RWPE2 (cell line): ENCODE results near the gene ITK.

ENCODE experiments used
- ATAC-seq: fragments of 200-7000 bp; cut with Tn5 transposase; 3 replicates; pipeline ENCODE4 v1.9.1; 2021; ENCODE audit warnings: low read depth
- DNase-seq: peaks from one replicate; pipeline ENCODE4 v3.0.0-alpha.2; 2020; ENCODE audit warnings: low spot score
- H3K27ac ChIP-seq: fragments of 450-650 bp; 2 replicates; pipeline ENCODE4 v1.5.1; 2017; ENCODE audit warnings: mild to moderate bottlenecking; ENCODE audit not compliant: poor library complexity, severe bottlenecking
- H3K27me3 ChIP-seq: fragments of 250-450 bp; sonication (Bioruptor Pico); 2 replicates; pipeline ENCODE4 v1.5.1; 2021; ENCODE audit warnings: mild to moderate bottlenecking, moderate library complexity; ENCODE audit not compliant: insufficient read depth, poor library complexity, severe bottlenecking
- H3K36me3 ChIP-seq: fragments of 250-450 bp; sonication (Bioruptor Pico); 2 replicates; pipeline ENCODE4 v1.5.1; 2020; ENCODE audit warnings: low read depth, mild to moderate bottlenecking, moderate library complexity
- H3K4me1 ChIP-seq: fragments of 250-450 bp; sonication (Bioruptor Pico); 2 replicates; pipeline ENCODE4 v1.5.1; 2021; ENCODE audit warnings: mild to moderate bottlenecking, moderate library complexity; ENCODE audit not compliant: insufficient read depth, poor library complexity, severe bottlenecking
- H3K4me3 ChIP-seq: fragments of 250-450 bp; sonication (Bioruptor Pico); 2 replicates; pipeline ENCODE4 v1.5.1; 2021; ENCODE audit warnings: mild to moderate bottlenecking, moderate library complexity; ENCODE audit not compliant: severe bottlenecking
- H3K9me3 ChIP-seq: fragments of 250-450 bp; sonication (Bioruptor Pico); 2 replicates; pipeline ENCODE4 v1.5.1; 2021; ENCODE audit warnings: mild to moderate bottlenecking, moderate library complexity; ENCODE audit not compliant: severe bottlenecking
- CTCF ChIP-seq: fragments of 450-650 bp; IDR thresholded peaks from one replicate; pipeline ENCODE4 v1.5.1; 2017; ENCODE audit warnings: mild to moderate bottlenecking, moderate library complexity; ENCODE audit not compliant: poor library complexity, severe bottlenecking

Gene ITK

GRCh38 chr5:157284458-157285212, 104.0 kb downstream of the ITK start:
- Histone ChIP-seq H3K27ac (no peak overlapping the region), H3K36me3 (no peaks in the 10 kb centered on the region), H3K4me3 (no peak overlapping the region), H3K9me3 (no peaks in the 10 kb centered on the region), H3K27me3 (no peaks in the 10 kb centered on the region), H3K4me1 (no peaks in the 10 kb centered on the region)
- no peak for ATAC-seq
- no peak for DNase-seq
- no peak for TF ChIP-seq CTCF

- no peak for DNase-seq
- no peaks in the 10 kb centered on the region for H3K36me3 ChIP-seq
- no peaks in the 10 kb centered on the region for H3K27me3 ChIP-seq
- H3K27ac ChIP-seq, result no peak overlapping the region
- H3K4me1 ChIP-seq, result no peaks in the 10 kb centered on the region
- no peak for TF ChIP-seq CTCF
- no peak for ATAC-seq
- H3K4me3 ChIP-seq, result no peak overlapping the region
- H3K9me3 ChIP-seq, result no peaks in the 10 kb centered on the region
These were observed 104.8 kb downstream of the ITK start for GRCh38 chr5:157285310-157286035.

- Histone ChIP-seq H3K9me3 (no peaks in the 10 kb centered on the region), H3K36me3 (no peaks in the 10 kb centered on the region), H3K27me3 (no peaks in the 10 kb centered on the region), H3K4me3 (no peak overlapping the region), H3K4me1 (no peaks in the 10 kb centered on the region), H3K27ac (no peak overlapping the region)
- DNase-seq (no peak), ATAC-seq (no peak)
- TF ChIP-seq CTCF, result no peak
These were observed 106.1 kb downstream of the ITK start for GRCh38 chr5:157286761-157287211.

- H3K9me3 ChIP-seq, result no peaks in the 10 kb centered on the region
- TF ChIP-seq CTCF, result no peak
- no peaks in the 10 kb centered on the region for H3K27me3 ChIP-seq
- ATAC-seq, result no peak
- H3K27ac ChIP-seq, result no peak overlapping the region
- no peaks in the 10 kb centered on the region for H3K4me1 ChIP-seq
- no peak for DNase-seq
- no peak overlapping the region for H3K4me3 ChIP-seq
- no peaks in the 10 kb centered on the region for H3K36me3 ChIP-seq
These were observed 107.9 kb downstream of the ITK start for GRCh38 chr5:157288405-157289163.
